Measurements from ENCODE around the gene HLA-DRB1.

GRCh38 chr6:32621372-32621771 is 31.7 kb upstream of the HLA-DRB1 start:
- TF ChIP-seq CTCF (IDR thresholded peaks at IDR 0.05) (no peak), POLR2A (IDR thresholded peaks at IDR 0.05) (no peak), POLR2AphosphoS5 (IDR thresholded peaks at IDR 0.05) (no peak)
